DOHH2 (cell line): Measurements from ENCODE around the gene OLFML2A.
"Not testable (repeated sequence)": the region's sequence is repeated elsewhere in the genome, so short reads cannot be mapped to it uniquely, and the experiment has no call there.

Source experiments
- H3F3A ChIP-seq: fragments of 200-600 bp; sonication (generic), shearing (Covaris generic); 2 replicates; pipeline ENCODE4 v1.6.0; 2016; ENCODE audit warnings: antibody characterized with exemption, mild to moderate bottlenecking; ENCODE audit not compliant: control insufficient read depth, insufficient read depth
- H3K27ac ChIP-seq: fragments of 200-600 bp; sonication (generic); 2 replicates; pipeline ENCODE4 v1.5.1; 2014; ENCODE audit warnings: low read depth, mild to moderate bottlenecking, low read length, moderate library complexity
- H3K27me3 ChIP-seq: fragments of 200-600 bp; sonication (generic); 2 replicates; pipeline ENCODE4 v1.6.1; 2014; ENCODE audit warnings: mild to moderate bottlenecking, low read length, mixed read lengths; ENCODE audit not compliant: control insufficient read depth
- H3K36me3 ChIP-seq: fragments of 200-600 bp; sonication (generic); 2 replicates; pipeline ENCODE4 v1.6.1; 2014; ENCODE audit warnings: mild to moderate bottlenecking, low read length, moderate library complexity, mixed read lengths; ENCODE audit not compliant: control insufficient read depth
- H3K4me1 ChIP-seq: fragments of 200-600 bp; sonication (generic); 2 replicates; pipeline ENCODE4 v1.6.1; 2014; ENCODE audit warnings: mild to moderate bottlenecking, low read length, mixed read lengths; ENCODE audit not compliant: control insufficient read depth
- H3K4me2 ChIP-seq: fragments of 200-600 bp; sonication (generic); 2 replicates; pipeline ENCODE4 v1.6.0; 2014; ENCODE audit warnings: mild to moderate bottlenecking, low read length, moderate library complexity
- H3K4me3 ChIP-seq: fragments of 200-600 bp; sonication (generic); 2 replicates; pipeline ENCODE4 v1.5.1; 2014; ENCODE audit warnings: mild to moderate bottlenecking, low read length, mixed read lengths
- H3K79me2 ChIP-seq: fragments of 200-600 bp; sonication (generic); 2 replicates; pipeline ENCODE4 v1.6.1; 2014; ENCODE audit warnings: mild to moderate bottlenecking, low read length, mixed read lengths; ENCODE audit not compliant: control insufficient read depth
- H3K9me2 ChIP-seq: fragments of 200-600 bp; sonication (generic); replicated peaks from 2 replicates; pipeline ENCODE4 v1.6.1; 2014; ENCODE audit warnings: mild to moderate bottlenecking, low read length, mixed read lengths; ENCODE audit not compliant: control insufficient read depth
- H3K9me3 ChIP-seq: fragments of 200-600 bp; sonication (generic); 2 replicates; pipeline ENCODE4 v1.6.1; 2014; ENCODE audit warnings: antibody characterized with exemption, low read length, mixed read lengths; ENCODE audit not compliant: control insufficient read depth, insufficient read depth
- H4K20me1 ChIP-seq: fragments of 200-600 bp; sonication (generic); 2 replicates; pipeline ENCODE4 v1.6.0; 2014; ENCODE audit warnings: low read depth, mild to moderate bottlenecking, antibody characterized with exemption, low read length, moderate library complexity; ENCODE audit not compliant: control insufficient read depth, insufficient read depth
- CTCF ChIP-seq: fragments of 200-600 bp; sonication (generic); IDR thresholded peaks from one replicate; pipeline ENCODE4 v1.5.1; 2014; ENCODE audit warnings: antibody characterized with exemption, mild to moderate bottlenecking, low read depth, low read length; ENCODE audit not compliant: poor library complexity, severe bottlenecking
- EZH2phosphoT487 ChIP-seq: fragments of 200-600 bp; sonication (generic); IDR thresholded peaks from 2 replicates; pipeline ENCODE4 v1.6.1; 2017; ENCODE audit warnings: borderline replicate concordance, mild to moderate bottlenecking, antibody characterized with exemption, low read length, moderate library complexity, mixed read lengths

OLFML2A gene

GRCh38 chr9:124735121-124735520, 41.8 kb upstream of the OLFML2A start:
- no peak overlapping the region for H3K4me2 ChIP-seq
- peaks cover 9% of the 10 kb centered on the region for H3K4me1 ChIP-seq
- TF ChIP-seq EZH2phosphoT487 (no peak), CTCF (no peak)
- H3K4me3 ChIP-seq: no peak overlapping the region
- peaks cover 2% of the 10 kb centered on the region; the same call in 1 of the 2 replicates for H3K36me3 ChIP-seq
- H3K9me2 ChIP-seq: no peaks in the 10 kb centered on the region
- H3K27ac ChIP-seq: no peak overlapping the region
- H3K79me2 ChIP-seq: no peaks in the 10 kb centered on the region
- H3K9me3 ChIP-seq: no peaks in the 10 kb centered on the region
- no peaks in the 10 kb centered on the region for H3F3A ChIP-seq
- no peaks in the 10 kb centered on the region for H4K20me1 ChIP-seq
- H3K27me3 ChIP-seq: no peaks in the 10 kb centered on the region

- H3K9me3 ChIP-seq, H3K4me2 ChIP-seq, H3K27me3 ChIP-seq, H3K9me2 ChIP-seq, H3K27ac ChIP-seq, H3K36me3 ChIP-seq, H4K20me1 ChIP-seq, H3K79me2 ChIP-seq, H3K4me3 ChIP-seq, H3F3A ChIP-seq: not testable (repeated sequence)
- peaks cover 12% of the 10 kb centered on the region for H3K4me1 ChIP-seq
These were observed 38.9 kb upstream of the OLFML2A start for GRCh38 chr9:124738075-124738474.

- Histone ChIP-seq H3F3A (no peaks in the 10 kb centered on the region), H3K27ac (no peak overlapping the region), H4K20me1 (no peaks in the 10 kb centered on the region), H3K27me3 (no peaks in the 10 kb centered on the region), H3K4me2 (no peak overlapping the region), H3K9me2 (no peaks in the 10 kb centered on the region), H3K4me3 (no peak overlapping the region), H3K36me3 (peaks cover 2% of the 10 kb centered on the region; the same call in 1 of the 2 replicates), H3K9me3 (no peaks in the 10 kb centered on the region), H3K4me1 (peaks cover 5% of the 10 kb centered on the region), H3K79me2 (no peaks in the 10 kb centered on the region)
- TF ChIP-seq EZH2phosphoT487: no peak
- TF ChIP-seq CTCF: no peak
These were observed 37.6 kb upstream of the OLFML2A start for GRCh38 chr9:124739360-124739759.

GRCh38 chr9:124741149-124741548, 35.8 kb upstream of the OLFML2A start:
- Histone ChIP-seq H3K9me3 (no peaks in the 10 kb centered on the region), H3K9me2 (no peaks in the 10 kb centered on the region), H3K4me3 (no peak overlapping the region), H4K20me1 (no peaks in the 10 kb centered on the region), H3K27me3 (no peaks in the 10 kb centered on the region), H3K36me3 (no peaks in the 10 kb centered on the region), H3K4me1 (peaks cover 5% of the 10 kb centered on the region), H3F3A (no peaks in the 10 kb centered on the region), H3K27ac (no peak overlapping the region), H3K79me2 (no peaks in the 10 kb centered on the region; the same call in 1 of the 2 replicates), H3K4me2 (no peak overlapping the region)
- TF ChIP-seq EZH2phosphoT487 (no peak), CTCF (no peak)
